ENCODE results near the gene FAM149A. TPM values are rescaled to one million over a fixed set of nuclear protein-coding genes. Genes with fewer than 3 reads are reported as not detected.

Gene FAM149A
- total RNA-seq, 3 donors from 2014 or later (not counting 1 experiment from before 2014, with no cell fraction given): 0.33 TPM; not detected in 2

DNA sequence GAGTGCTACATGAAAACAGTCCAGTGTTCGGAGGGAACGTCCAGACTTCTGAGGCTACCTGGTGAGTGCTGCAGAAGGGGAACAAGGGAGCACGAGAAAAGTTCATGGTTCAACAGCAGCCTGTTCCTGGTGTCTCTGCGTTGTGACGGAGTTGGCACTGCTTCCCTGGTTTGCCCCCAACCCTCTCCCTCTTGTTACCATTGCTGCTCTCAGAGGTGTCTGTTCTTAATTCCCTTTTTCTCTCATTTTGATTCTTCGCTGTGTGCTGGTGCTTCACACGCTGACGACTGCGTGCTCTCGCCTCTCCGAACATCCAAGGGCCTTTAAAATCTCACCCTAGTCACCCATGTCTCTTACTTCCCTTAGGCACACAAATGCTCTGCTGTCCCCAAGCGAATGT lies 1.6 kb upstream of the FAM149A start:
- no peaks in the 10 kb centered on the region for H3K36me3 ChIP-seq (ENCODE audit: control insufficient read depth, insufficient read depth, low read length)
- intact Hi-C loops (cut with micrococcal nuclease): no loop called here

DNA sequence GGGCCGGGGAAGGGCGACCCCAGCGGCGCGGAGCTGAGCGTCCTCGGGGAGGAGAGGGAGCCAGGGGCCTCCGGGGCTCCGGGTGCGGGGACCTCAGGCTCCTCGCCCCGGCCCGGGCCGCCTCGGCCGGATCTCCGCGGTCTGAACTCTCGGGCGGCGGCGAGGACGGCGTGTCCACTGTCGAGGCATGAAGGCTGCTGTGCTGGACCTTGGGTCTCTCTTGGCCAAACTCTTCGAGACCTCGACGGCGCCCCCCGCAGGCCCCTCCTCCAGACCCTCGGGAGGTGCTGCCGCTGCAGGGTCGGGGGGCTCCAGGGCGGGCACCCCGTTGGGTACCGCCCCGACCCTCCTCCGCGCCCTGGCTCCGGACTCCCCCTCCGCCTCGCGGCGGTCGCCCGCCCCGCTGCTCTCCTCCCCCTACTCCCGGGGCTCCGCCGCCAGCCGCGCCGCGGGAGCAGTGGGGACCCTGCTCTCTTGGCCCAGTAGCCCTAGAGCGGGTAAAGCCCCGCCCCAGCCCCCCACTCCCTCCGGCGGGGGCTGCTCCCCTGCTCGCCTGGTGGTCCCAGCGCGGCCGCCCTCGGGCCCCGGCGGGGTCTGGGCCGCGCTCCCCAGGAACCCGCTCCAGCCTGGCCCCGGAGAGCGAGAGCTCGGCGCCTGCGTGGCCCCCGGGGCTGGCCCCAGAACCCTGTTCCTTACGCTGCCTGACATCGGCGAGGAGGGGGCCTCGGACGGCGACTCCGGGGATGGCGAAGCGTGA lies 564 bp downstream of the FAM149A start:
- DNase-seq (peak in 1 of 2 donors; percentile 13), ATAC-seq (peak; percentile 26 to 59 (median 29))
- Mint-ChIP-seq H3K4me3 (peak overlapping the region; percentile 85), H3K4me1 (peaks cover 4 to 5% of the 10 kb centered on the region in 2 donors), H3K9me3 (no peaks in the 10 kb centered on the region), H3K27me3 (ENCODE audit: low read depth in 2 of 2) (peaks cover 38 to 54% of the 10 kb centered on the region in 2 donors), H3K27ac (no peak overlapping the region), H3K36me3 (no peaks in the 10 kb centered on the region)
- H3K9me3 ChIP-seq (ENCODE audit: control insufficient read depth, insufficient read depth, low read length): no peaks in the 10 kb centered on the region
- peaks cover 12% of the 10 kb centered on the region for H3K4me1 ChIP-seq (ENCODE audit: control insufficient read depth, insufficient read depth, low read length)
- WGBS (ENCODE audit: insufficient coverage): 1% methylated on average over 83 of the region's 83 CpGs
- H3K27ac ChIP-seq (ENCODE audit: low read length): no peak overlapping the region
- intact Hi-C loops (cut with micrococcal nuclease): no loop called here
- peaks cover 19% of the 10 kb centered on the region for H3K27me3 ChIP-seq (ENCODE audit: control insufficient read depth, insufficient read depth, low read length)
- no peak overlapping the region for H3K4me3 ChIP-seq (ENCODE audit: low read length)
- TF ChIP-seq, protein P1, sequence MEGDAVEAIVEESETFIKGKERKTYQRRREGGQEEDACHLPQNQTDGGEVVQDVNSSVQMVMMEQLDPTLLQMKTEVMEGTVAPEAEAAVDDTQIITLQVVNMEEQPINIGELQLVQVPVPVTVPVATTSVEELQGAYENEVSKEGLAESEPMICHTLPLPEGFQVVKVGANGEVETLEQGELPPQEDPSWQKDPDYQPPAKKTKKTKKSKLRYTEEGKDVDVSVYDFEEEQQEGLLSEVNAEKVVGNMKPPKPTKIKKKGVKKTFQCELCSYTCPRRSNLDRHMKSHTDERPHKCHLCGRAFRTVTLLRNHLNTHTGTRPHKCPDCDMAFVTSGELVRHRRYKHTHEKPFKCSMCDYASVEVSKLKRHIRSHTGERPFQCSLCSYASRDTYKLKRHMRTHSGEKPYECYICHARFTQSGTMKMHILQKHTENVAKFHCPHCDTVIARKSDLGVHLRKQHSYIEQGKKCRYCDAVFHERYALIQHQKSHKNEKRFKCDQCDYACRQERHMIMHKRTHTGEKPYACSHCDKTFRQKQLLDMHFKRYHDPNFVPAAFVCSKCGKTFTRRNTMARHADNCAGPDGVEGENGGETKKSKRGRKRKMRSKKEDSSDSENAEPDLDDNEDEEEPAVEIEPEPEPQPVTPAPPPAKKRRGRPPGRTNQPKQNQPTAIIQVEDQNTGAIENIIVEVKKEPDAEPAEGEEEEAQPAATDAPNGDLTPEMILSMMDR (IDR thresholded peaks at IDR 0.05): no peak
- no peaks in the 10 kb centered on the region for H3K36me3 ChIP-seq (ENCODE audit: control insufficient read depth, insufficient read depth, low read length)

More for the DNA sequence above, 1.6 kb upstream of the FAM149A start:
- ATAC-seq (no peak), DNase-seq (no peak)
- H3K27me3 ChIP-seq (ENCODE audit: control insufficient read depth, insufficient read depth, low read length): peaks cover 19% of the 10 kb centered on the region
- peaks cover 12% of the 10 kb centered on the region for H3K4me1 ChIP-seq (ENCODE audit: control insufficient read depth, insufficient read depth, low read length)
- no peaks in the 10 kb centered on the region for H3K9me3 Mint-ChIP-seq
- H3K27ac ChIP-seq (ENCODE audit: low read length): no peak overlapping the region
- no peaks in the 10 kb centered on the region for H3K9me3 ChIP-seq (ENCODE audit: control insufficient read depth, insufficient read depth, low read length)
- no peak overlapping the region for H3K4me3 ChIP-seq (ENCODE audit: low read length)
- H3K4me1 Mint-ChIP-seq: peaks cover 4 to 5% of the 10 kb centered on the region in 2 donors
- H3K27me3 Mint-ChIP-seq (ENCODE audit: low read depth in 2 of 2): peaks cover 28 to 42% of the 10 kb centered on the region in 2 donors
- H3K27ac Mint-ChIP-seq: no peak overlapping the region
- H3K36me3 Mint-ChIP-seq: no peaks in the 10 kb centered on the region
- WGBS (ENCODE audit: insufficient coverage): 96% methylated on average over 12 of the region's 12 CpGs
- TF ChIP-seq, protein P1 (IDR thresholded peaks at IDR 0.05): no peak
- H3K4me3 Mint-ChIP-seq: no peak overlapping the region

DNA sequence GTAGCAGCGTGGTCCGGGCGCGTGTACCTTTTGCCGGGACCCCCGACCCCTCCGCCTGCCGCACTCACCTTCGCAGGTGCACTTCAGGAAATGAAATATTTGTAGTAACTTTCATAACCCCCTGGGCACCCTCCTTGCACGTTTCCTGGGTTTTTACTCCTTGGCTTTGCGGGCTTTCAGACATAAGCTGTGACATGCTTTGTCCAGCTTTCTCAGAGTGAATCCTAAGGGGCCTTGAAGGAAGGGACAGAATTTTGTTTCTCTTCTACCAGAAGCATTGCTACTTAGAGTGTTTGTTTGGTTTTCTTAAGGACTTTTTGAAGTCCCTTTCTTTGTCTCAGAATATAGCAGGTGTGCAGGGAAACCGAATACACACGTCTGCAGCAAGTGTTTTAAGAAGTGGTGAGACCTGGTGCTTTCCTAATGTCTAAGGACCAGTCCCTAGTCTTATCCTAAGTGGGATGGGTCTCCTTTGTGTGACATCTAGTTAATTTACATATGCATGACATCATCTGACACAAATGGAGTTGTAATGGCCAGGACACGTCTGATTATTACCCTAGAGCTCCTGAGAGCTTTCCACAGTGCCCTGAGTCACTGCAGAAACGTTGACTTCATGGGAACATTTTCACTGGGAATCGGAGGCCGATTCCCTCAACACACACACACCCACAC lies 1.3 kb downstream of the FAM149A start:
- ATAC-seq (no peak), DNase-seq (peak in 1 of 2 donors; percentile 7)
- peaks cover 4 to 5% of the 10 kb centered on the region in 2 donors for H3K4me1 Mint-ChIP-seq
- 30% methylated on average over 17 of the region's 17 CpGs for WGBS (ENCODE audit: insufficient coverage)
- H3K36me3 ChIP-seq (ENCODE audit: control insufficient read depth, insufficient read depth, low read length): no peaks in the 10 kb centered on the region
- peaks cover 38 to 54% of the 10 kb centered on the region in 2 donors for H3K27me3 Mint-ChIP-seq (ENCODE audit: low read depth in 2 of 2)
- H3K4me1 ChIP-seq (ENCODE audit: control insufficient read depth, insufficient read depth, low read length): peaks cover 12% of the 10 kb centered on the region
- TF ChIP-seq, protein P1 (IDR thresholded peaks at IDR 0.05): no peak
- peaks cover 19% of the 10 kb centered on the region for H3K27me3 ChIP-seq (ENCODE audit: control insufficient read depth, insufficient read depth, low read length)
- peak overlapping the region in 1 of 2 donors; percentile 9 for H3K27ac Mint-ChIP-seq
- no peaks in the 10 kb centered on the region for H3K36me3 Mint-ChIP-seq
- H3K27ac ChIP-seq (ENCODE audit: low read length): no peak overlapping the region
- H3K4me3 Mint-ChIP-seq: peak overlapping the region; percentile 85
- no peaks in the 10 kb centered on the region for H3K9me3 Mint-ChIP-seq
- intact Hi-C loops (cut with micrococcal nuclease): no loop called here
- no peak overlapping the region for H3K4me3 ChIP-seq (ENCODE audit: low read length)
- H3K9me3 ChIP-seq (ENCODE audit: control insufficient read depth, insufficient read depth, low read length): no peaks in the 10 kb centered on the region

Measured in natural killer cell (primary cell).